HepG2 (cell line): ENCODE results near the gene HOXA11. TPM values are rescaled to one million over a fixed set of nuclear protein-coding genes. Genes with fewer than 3 reads are reported as not detected.

Experiments
- AKNA ChIP-seq: sonication (generic); formaldehyde crosslinking; IDR thresholded peaks from 2 replicates; pipeline ENCODE4 v1.4.0; 2020; ENCODE audit warnings: missing genetic modification reagents, borderline replicate concordance
- E2F1 ChIP-seq: sonication (generic); formaldehyde crosslinking; IDR thresholded peaks from 2 replicates; pipeline ENCODE4 v1.5.0; 2020; ENCODE audit warnings: missing genetic modification reagents
- E2F2 ChIP-seq: sonication (generic); formaldehyde crosslinking; IDR thresholded peaks from 2 replicates; pipeline ENCODE4 v1.4.0; 2020; ENCODE audit warnings: missing genetic modification reagents, borderline replicate concordance
- HBP1 ChIP-seq: IDR thresholded peaks from 2 replicates; pipeline ENCODE4 v1.6.1; 2016; ENCODE audit warnings: low read depth, control low read depth
- KDM1A ChIP-seq: IDR thresholded peaks from 2 replicates; pipeline ENCODE4 v1.6.1; 2016; ENCODE audit warnings: missing compliant biosample characterization
- NR0B2 ChIP-seq: sonication (generic); formaldehyde crosslinking; IDR thresholded peaks from 2 replicates; pipeline ENCODE4 v1.4.0; 2020; ENCODE audit warnings: mild to moderate bottlenecking, missing genetic modification reagents
- ONECUT2 ChIP-seq: sonication (generic); formaldehyde crosslinking; IDR thresholded peaks from 2 replicates; pipeline ENCODE4 v1.4.0; 2020; ENCODE audit warnings: missing genetic modification reagents
- POLR2A ChIP-seq, 2 experiments: IDR thresholded peaks; 2 replicates each; pipeline ENCODE4 v1.6.1; 2011; ENCODE audit warnings: low read depth in 2 of 2, low read length in 2 of 2, mild to moderate bottlenecking in 1 of 2, moderate library complexity in 1 of 2; ENCODE audit not compliant: insufficient read depth in 1 of 2
- SNRNP70 ChIP-seq: fragments of 200-400 bp; formaldehyde crosslinking; IDR thresholded peaks from 2 replicates; pipeline ENCODE4 v1.6.1; 2017; ENCODE audit warnings: mild to moderate bottlenecking, low read depth, low read length, moderate library complexity
- STAG1 ChIP-seq: sonication (generic); formaldehyde crosslinking; IDR thresholded peaks from 2 replicates; pipeline ENCODE4 v1.4.0; 2020; ENCODE audit warnings: missing genetic modification reagents
- TERF1 ChIP-seq: sonication (generic); formaldehyde crosslinking; IDR thresholded peaks from 2 replicates; pipeline ENCODE4 v1.8.0; 2022; ENCODE audit warnings: mild to moderate bottlenecking, missing genetic modification reagents, moderate library complexity
- TOPORS ChIP-seq: sonication (generic); formaldehyde crosslinking; IDR thresholded peaks from 2 replicates; pipeline ENCODE4 v1.8.0; 2023; ENCODE audit warnings: mild to moderate bottlenecking, missing genetic modification reagents
- ZFX ChIP-seq: sonication (generic); formaldehyde crosslinking; IDR thresholded peaks from 2 replicates; pipeline ENCODE4 v1.4.0; 2020; ENCODE audit warnings: mild to moderate bottlenecking, low read depth, missing genetic modification reagents, moderate library complexity
- ZNF530 ChIP-seq: sonication (generic); formaldehyde crosslinking; IDR thresholded peaks from 2 replicates; pipeline ENCODE4 v1.5.0; 2020; ENCODE audit warnings: low read depth, mild to moderate bottlenecking, missing genetic modification reagents
- ZNF552 ChIP-seq: sonication (generic); formaldehyde crosslinking; IDR thresholded peaks from 2 replicates; pipeline ENCODE4 v1.9.0; 2022; ENCODE audit warnings: missing genetic modification reagents, mild to moderate bottlenecking, borderline replicate concordance
- ZNF564 ChIP-seq: sonication (generic); formaldehyde crosslinking; IDR thresholded peaks from 2 replicates; pipeline ENCODE4 v1.8.1; 2023; ENCODE audit warnings: mild to moderate bottlenecking, missing genetic modification reagents
- ZSCAN25 ChIP-seq: sonication (generic); formaldehyde crosslinking; IDR thresholded peaks from 2 replicates; pipeline ENCODE4 v1.8.0; 2022; ENCODE audit warnings: mild to moderate bottlenecking, missing genetic modification reagents
- polyA plus RNA-seq, 8 experiments: library from polyadenylated mRNA; depleted of rRNA in 3 of 8; stranded (reverse) in 7 of 8; unstranded in 1 of 8; fragments of >200 nt; fragmentation: Illumina TruSeq in 4 of 8; extraction: Trizol in 4 of 8; gene quantifications; 2 replicates each; pipeline versions ENCODE4 v1.2.1 to v1.2.3, GENCODE V29; 2011 to 2016; ENCODE audit warnings: low read depth in 4 of 8, missing spikeins in 1 of 8, mixed read lengths in 1 of 8; ENCODE audit not compliant: insufficient read depth in 1 of 8
- total RNA-seq, 5 experiments: library from RNA; depleted of rRNA; stranded (reverse); fragments of >200 nt; fragmentation: Illumina TruSeq; extraction: Trizol; gene quantifications; 2 replicates each; pipeline ENCODE4 v1.2.3, GENCODE V29; 2016; ENCODE audit warnings: low read depth in 1 of 5

Gene HOXA11
- total and polyA plus RNA-seq, 2 of the 13 experiments (the other 11 are each of a cell fraction or from before 2014, with no cell fraction given): not detected

GRCh38 chr7:27160546-27161213 is 24.4 kb downstream of the HOXA11 start (continued):
- TF ChIP-seq NR0B2 (CRISPR knock-in tag) (peak; percentile 44; the same call in 1 of the 2 replicates), AKNA (CRISPR knock-in tag) (no peak), HBP1 (no peak), SNRNP70 (no peak), STAG1 (CRISPR knock-in tag) (peak; percentile 96), ZNF564 (no peak; the same call in 1 of the 2 replicates), E2F1 (CRISPR knock-in tag) (no peak), ZNF552 (CRISPR knock-in tag) (no peak), ZSCAN25 (CRISPR knock-in tag) (0 out of 2 replicates have a peak, but pooled peaks have one; percentile 43), KDM1A (no peak), POLR2A (IDR thresholded peaks at IDR 0.05; ENCODE audit: insufficient read depth in 1 of 2, low read depth in 2 of 2, low read length in 2 of 2) (no peak), E2F2 (no peak), TERF1 (CRISPR knock-in tag) (no peak), ZNF530 (CRISPR knock-in tag) (no peak), TOPORS (no peak), ONECUT2 (CRISPR knock-in tag) (no peak), ZFX (CRISPR knock-in tag) (peak; percentile 56)
